Prostate gland (tissue), 2 donors: ENCODE results near the gene ALG6. TPM values are rescaled to one million over a fixed set of nuclear protein-coding genes. Genes with fewer than 3 reads are reported as not detected.
A peak's percentile ranks its signal among the peaks of the same experiment; 100 is the strongest.

Experiments
- DNase-seq: peaks from one replicate; pipeline ENCODE4 v3.0.0-alpha.2; 2019; ENCODE audit warnings: low spot score
- H3K27ac ChIP-seq, 2 donors: fragments of 200-600 bp; sonication (generic); 2 replicates each; pipeline ENCODE4 v1.5.1; 2017 to 2019
- H3K27me3 ChIP-seq: fragments of 200-600 bp; sonication (generic); replicated peaks from 2 replicates; pipeline ENCODE4 v1.5.1; 2019; ENCODE audit not compliant: insufficient read depth
- H3K36me3 ChIP-seq, 2 donors: fragments of 200-600 bp; sonication (generic); 1 replicate in 1 of 2; 2 replicates in 1 of 2; pipeline versions ENCODE4 v1.5.1 to v1.8.1; 2017 to 2019
- H3K4me1 ChIP-seq: fragments of 200-600 bp; sonication (generic); replicated peaks from 2 replicates; pipeline ENCODE4 v1.5.1; 2019
- H3K4me3 ChIP-seq, 2 donors: fragments of 200-600 bp; sonication (generic); 2 replicates each; pipeline ENCODE4 v1.5.1; 2017 to 2019
- H3K9me3 ChIP-seq: fragments of 200-600 bp; sonication (generic); 2 replicates; pipeline ENCODE4 v1.5.1; 2017
- CTCF ChIP-seq, 4 experiments: fragments of 200-600 bp in 2 of 4; fragments of 450-650 bp in 2 of 4; sonication (generic) in 2 of 4; IDR thresholded peaks; 1 replicate in 3 of 4; 2 replicates in 1 of 4; pipeline ENCODE4 v1.5.1; 2016 to 2019; ENCODE audit warnings: antibody characterized with exemption in 4 of 4, mild to moderate bottlenecking in 2 of 4, moderate library complexity in 2 of 4
- POLR2A ChIP-seq: fragments of 450-650 bp; IDR thresholded peaks from one replicate; pipeline ENCODE4 v1.6.1; 2016; ENCODE audit warnings: antibody characterized with exemption, mild to moderate bottlenecking
- POLR2AphosphoS5 ChIP-seq: sonication (generic); formaldehyde crosslinking; IDR thresholded peaks from one replicate; pipeline ENCODE4 v1.6.1; 2017; ENCODE audit warnings: antibody characterized with exemption
- WGBS: methylation state at CpG from one replicate; pipeline ENCODE4 v1.1.5; 2018; 5-methylcytosine and 5-hydroxymethylcytosine counted together
- intact Hi-C: fragments of 100-400 bp; cut with DNase I; formaldehyde crosslinking; loops from one replicate; pipeline ENCODE4 v1.14.2; 2022
- total RNA-seq, 2 donors: library from RNA; depleted of rRNA; stranded (reverse); fragments of >200 nt; gene quantifications; one replicate each; pipeline ENCODE4 v1.1.0, GENCODE V29; 2016

Gene ALG6
- total RNA-seq, 2 donors from 2014 or later = 10.2 to 17.6 TPM

- peak overlapping the region; percentile 27 to 32 for H3K4me3 ChIP-seq
- peaks cover 4% of the 10 kb centered on the region for H3K4me1 ChIP-seq
- intact Hi-C loops = no loop called here
- no peak overlapping the region for H3K27ac ChIP-seq
- no peaks in the 10 kb centered on the region for H3K36me3 ChIP-seq
- peaks cover 80% of the 10 kb centered on the region for H3K27me3 ChIP-seq
- no peak for DNase-seq
- H3K9me3 ChIP-seq = no peaks in the 10 kb centered on the region
- TF ChIP-seq POLR2A = no peak
- TF ChIP-seq POLR2AphosphoS5 = no peak
- TF ChIP-seq CTCF (IDR thresholded peaks at IDR 0.05) = no peak
- 3% methylated on average over 86 of the region's 104 CpGs for WGBS
These were observed 44.2 kb upstream of the ALG6 start for GRCh38 chr1:63322944-63323864.

- no peak for DNase-seq
- H3K27ac ChIP-seq = no peak overlapping the region
- H3K27me3 ChIP-seq = peaks cover 78% of the 10 kb centered on the region
- no peaks in the 10 kb centered on the region for H3K36me3 ChIP-seq
- intact Hi-C loops = no loop called here
- peak overlapping the region in 1 of 2 donors; percentile 32 for H3K4me3 ChIP-seq
- 7% methylated on average over 94 of the region's 114 CpGs for whole genome bisulfite sequencing
- no peak for TF ChIP-seq POLR2AphosphoS5
- TF ChIP-seq CTCF (IDR thresholded peaks at IDR 0.05) = no peak
- TF ChIP-seq POLR2A = no peak
- H3K4me1 ChIP-seq = peaks cover 4% of the 10 kb centered on the region
- H3K9me3 ChIP-seq = no peaks in the 10 kb centered on the region
These were observed 43.3 kb upstream of the ALG6 start for GRCh38 chr1:63323865-63324778.

GRCh38 chr1:63324779-63325119, 42.7 kb upstream of the ALG6 start:
- Histone ChIP-seq H3K9me3 (no peaks in the 10 kb centered on the region), H3K27ac (no peak overlapping the region), H3K4me3 (no peak overlapping the region), H3K4me1 (peaks cover 4% of the 10 kb centered on the region), H3K27me3 (peaks cover 71% of the 10 kb centered on the region), H3K36me3 (no peaks in the 10 kb centered on the region)
- intact Hi-C loops = no loop called here
- no peak for TF ChIP-seq CTCF (IDR thresholded peaks at IDR 0.05)
- no peak for TF ChIP-seq POLR2A
- TF ChIP-seq POLR2AphosphoS5 = no peak
- no peak for DNase-seq
- 17% methylated on average over 7 of the region's 7 CpGs for WGBS

- 16% methylated on average over 2 of the region's 2 CpGs for WGBS
- Histone ChIP-seq H3K36me3 (no peaks in the 10 kb centered on the region), H3K4me3 (no peak overlapping the region), H3K4me1 (peaks cover 4% of the 10 kb centered on the region), H3K27me3 (peaks cover 65% of the 10 kb centered on the region), H3K27ac (no peak overlapping the region), H3K9me3 (no peaks in the 10 kb centered on the region)
- intact Hi-C loops = no loop called here
- DNase-seq = no peak
- TF ChIP-seq CTCF (IDR thresholded peaks at IDR 0.05) (no peak), POLR2A (no peak)
These were observed 42.0 kb upstream of the ALG6 start for GRCh38 chr1:63325279-63325985.
